A172 (cell line): ENCODE results near the gene POLR3A. TPM values are rescaled to one million over a fixed set of nuclear protein-coding genes. Genes with fewer than 3 reads are reported as not detected.

ENCODE experiments used
- DNase-seq: peaks from one replicate; pipeline ENCODE4 v3.0.0-alpha.2; 2015; ENCODE audit warnings: low spot score
- total RNA-seq: library from RNA; depleted of rRNA; stranded (reverse); fragments of >200 nt; shearing (Covaris generic); gene quantifications from 2 replicates; pipeline ENCODE4 v1.2.3, GENCODE V29; 2014

The POLR3A gene
- total RNA-seq, 1 experiment from 2014 or later = 8.3 TPM

DNA sequence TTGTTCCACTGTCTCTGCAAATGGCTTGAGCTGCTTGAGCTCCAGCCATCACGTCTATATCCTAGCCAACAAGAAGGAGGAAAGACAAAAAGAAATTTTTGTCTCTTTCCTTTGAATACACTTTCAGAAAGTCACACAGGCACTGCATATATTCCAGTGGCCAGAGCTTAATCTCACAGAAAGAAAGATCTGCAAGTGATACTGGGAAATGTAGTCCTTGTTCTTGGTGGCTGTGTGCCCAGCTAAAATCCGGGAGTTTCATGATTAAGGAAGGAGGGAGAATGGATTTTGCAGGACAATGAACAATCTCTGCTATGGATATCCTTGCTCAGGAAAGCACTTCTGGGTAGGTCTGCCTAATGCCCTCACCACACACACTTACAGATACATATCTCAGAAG lies 83.2 kb downstream of the POLR3A start:
- DNase-seq = no peak

DNA sequence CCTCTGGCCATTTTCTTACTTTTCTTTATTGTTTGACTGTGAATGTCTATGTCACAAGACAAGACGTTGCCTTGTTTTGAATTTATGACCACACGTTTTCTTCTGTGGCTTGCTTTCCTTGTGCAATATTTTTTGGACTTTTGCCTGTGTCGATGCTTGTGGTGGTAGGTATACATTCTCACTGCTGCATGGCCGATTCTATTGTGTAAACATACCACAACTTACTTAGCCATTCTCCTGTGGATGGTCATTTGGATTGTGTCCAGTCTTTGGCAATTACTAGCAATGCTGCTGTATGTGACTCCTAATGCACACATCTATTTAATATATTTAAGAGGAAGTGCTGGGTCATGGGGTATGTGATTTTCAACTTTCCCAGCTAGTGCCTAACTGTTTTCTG lies 84.8 kb downstream of the POLR3A start:
- peak; percentile 62 for DNase-seq

DNA sequence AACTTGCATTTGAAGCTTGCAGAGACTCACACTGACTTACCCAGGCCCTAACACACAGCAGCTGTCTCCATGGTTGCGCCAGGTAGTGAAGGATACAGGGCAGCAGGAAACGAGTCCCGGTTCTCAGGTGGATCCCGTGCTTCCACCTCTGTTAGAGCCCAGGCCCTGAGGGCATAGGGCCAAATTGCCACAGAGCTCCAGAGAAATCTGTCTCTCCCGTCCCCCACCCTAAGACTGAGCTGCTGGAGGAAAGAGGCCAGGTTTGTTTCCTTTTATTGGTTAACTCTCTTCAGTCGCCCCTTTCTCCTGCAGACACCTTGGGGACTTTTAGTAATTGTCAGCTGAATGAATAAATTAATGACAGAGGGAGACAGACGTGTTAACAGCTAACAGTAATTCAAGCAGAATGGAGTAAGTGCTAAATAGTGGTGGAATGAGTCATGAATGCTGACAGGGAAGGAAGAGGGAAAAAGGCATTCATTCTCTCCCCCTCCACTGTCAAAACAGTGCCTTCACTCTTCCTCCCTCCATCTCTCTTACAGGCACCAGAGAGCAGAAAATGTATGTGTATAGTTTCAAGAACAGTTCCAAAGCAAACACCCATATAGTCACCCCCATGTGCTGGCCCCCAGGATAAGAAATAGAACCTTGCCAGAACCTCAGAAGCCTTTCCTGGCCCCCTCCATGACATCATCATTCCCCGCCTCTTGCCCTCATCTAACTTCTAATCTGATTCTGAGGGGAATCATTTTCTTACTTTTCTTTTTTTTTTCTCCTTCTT lies 86.0 kb downstream of the POLR3A start:
- peak; percentile 94 for DNase-seq

DNA sequence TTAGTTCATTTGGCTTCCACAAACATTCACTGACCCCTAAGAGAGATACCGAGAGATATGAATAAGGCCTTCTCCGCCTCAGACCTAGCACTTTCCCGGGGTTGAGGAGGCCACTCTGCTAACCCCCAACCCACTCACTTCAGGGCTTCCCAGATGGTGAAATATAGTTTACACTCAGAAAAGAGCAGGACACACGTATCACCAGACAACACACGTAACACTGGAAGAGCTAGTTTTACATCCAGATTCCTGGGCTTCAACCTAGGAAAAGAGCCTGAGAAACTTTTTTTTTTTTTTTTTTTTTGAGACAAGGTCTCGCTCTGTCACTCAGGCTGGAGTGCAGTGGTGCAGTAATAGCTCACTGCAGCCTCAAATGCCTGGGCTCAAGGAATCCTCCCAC lies 87.5 kb downstream of the POLR3A start:
- no peak for DNase-seq

DNA sequence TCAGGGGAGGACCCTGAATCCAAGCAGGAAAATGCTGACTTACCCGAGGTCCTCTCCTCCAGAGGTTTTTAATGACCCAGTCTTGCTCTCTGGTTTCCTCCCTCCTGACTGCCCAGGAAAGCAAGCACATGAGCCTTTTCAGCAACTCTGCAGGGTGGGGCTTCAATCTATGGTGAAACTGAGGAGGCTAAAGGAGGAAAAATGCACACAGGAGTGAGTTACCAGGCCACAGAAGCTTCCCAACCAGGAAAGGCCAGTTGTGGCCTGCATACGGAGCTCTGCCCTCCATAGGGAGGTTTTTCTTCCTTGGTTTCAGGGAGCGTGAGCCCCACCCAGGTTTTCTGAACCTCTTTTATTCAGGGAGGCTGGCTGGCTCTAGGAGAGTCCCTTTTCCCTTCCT lies 88.7 kb downstream of the POLR3A start:
- DNase-seq = no peak

DNA sequence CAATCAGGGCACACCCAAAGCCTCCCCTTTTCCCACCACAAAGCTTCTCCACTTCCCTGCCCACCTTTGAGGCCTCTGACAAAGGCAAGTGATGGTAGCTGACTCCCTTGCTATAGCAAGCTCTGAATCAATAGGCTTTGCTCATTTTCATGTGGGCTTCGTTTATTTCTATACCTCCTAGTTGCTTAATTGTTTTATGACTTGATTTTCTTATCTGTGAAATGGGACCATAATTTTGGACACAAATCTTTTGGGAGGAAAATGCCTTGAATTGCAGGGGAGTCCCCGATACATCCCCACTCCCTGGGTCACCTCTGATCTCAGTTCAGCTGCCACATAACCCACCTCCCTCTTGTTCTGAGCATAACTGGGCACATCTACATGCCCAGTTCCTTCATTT lies 89.1 kb downstream of the POLR3A start:
- DNase-seq = no peak

DNA sequence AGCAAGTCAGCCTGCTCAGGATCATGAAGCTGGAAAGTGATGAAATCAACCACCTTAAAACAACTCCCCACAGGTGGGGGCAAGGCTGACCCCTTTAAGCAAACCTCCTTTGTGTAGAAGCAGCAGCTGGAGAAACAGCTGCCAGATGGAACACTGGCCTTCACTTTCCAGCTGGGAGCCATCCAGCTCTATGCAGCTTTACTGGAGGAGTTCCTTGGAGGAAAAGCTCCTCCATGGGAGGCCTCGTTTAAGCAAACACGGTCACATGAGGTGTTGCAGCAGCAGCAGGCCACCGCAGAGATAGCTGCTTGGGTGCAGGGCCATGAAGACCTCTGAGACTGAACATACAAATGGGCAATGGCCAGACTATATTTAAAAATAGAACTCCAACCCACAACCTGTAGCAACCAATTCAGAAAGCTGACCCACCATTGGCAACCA lies 89.7 kb downstream of the POLR3A start:
- peak; percentile 19 for DNase-seq

DNA sequence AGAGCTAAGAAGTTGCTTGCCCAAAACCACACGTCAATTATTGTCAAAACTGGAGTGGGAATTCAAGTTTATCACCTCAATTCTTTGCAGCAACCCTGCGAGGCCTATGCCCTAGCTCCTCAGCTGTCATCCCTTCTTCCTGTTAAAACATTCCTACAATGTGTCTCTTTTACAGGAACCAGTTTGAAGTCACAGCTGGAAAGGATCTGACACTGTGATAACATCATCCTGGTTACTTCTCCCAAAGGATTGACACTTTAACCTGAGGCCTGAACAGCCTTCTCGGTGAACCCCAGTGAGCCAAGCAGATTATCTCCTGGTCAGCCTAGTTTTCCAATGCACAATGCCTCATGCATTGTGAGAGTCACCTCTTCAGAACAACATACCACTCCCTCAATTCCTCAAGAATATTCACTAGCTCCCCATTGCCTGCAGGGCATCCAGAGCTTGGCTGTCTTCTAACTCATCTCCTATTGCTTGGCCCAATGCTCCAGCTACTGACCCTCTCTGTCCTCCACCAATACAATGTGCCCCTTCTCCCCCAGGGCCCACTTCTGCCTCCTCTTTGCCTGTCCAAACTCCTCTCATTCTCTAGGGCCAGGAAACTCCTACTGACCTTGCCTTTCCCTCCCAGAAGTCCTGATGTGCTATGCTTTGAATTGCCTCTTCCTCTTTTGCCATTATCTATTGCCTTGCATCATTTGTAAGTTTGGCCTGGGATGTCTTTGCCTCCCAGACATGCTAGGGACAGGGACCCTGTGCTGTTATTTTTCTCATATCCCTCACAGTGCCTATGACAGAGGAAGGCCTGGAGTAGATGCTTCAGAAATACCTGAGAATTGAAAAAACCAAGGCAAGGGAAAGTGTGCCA lies 92.4 kb downstream of the POLR3A start:
- no peak for DNase-seq

DNA sequence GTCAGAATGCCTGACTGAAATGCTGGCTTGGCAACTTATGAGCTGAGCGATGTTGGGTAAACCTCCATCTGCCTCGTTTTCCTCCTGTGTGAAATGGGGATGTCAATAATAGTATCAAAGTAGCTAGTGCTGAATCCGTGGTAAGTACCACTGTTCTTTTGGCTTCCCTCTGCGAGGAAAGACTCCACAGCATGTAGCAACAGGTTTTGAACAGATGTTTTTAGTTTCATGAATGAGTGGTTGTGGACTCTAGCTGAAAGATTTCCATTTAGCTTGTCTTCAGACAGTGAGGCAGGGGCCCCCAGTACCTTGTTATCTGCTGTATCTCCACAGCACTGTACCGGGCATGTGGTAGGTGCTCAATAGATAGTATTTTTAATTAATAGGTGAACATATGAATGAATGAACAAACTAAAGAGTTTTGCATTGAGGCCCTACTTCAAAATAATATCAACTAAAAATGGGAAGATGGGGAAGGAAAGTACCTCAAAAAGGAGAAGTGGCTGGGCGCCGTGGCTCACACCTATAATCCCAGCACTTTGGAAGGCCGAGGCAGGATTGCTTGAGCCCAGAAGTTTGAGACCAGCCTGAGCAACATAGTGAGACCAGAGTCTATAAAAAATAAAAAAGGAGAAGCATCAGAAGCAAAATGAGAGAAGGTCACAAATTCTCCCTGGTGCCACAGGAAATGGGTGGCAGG lies 97.1 kb downstream of the POLR3A start:
- DNase-seq = no peak

DNA sequence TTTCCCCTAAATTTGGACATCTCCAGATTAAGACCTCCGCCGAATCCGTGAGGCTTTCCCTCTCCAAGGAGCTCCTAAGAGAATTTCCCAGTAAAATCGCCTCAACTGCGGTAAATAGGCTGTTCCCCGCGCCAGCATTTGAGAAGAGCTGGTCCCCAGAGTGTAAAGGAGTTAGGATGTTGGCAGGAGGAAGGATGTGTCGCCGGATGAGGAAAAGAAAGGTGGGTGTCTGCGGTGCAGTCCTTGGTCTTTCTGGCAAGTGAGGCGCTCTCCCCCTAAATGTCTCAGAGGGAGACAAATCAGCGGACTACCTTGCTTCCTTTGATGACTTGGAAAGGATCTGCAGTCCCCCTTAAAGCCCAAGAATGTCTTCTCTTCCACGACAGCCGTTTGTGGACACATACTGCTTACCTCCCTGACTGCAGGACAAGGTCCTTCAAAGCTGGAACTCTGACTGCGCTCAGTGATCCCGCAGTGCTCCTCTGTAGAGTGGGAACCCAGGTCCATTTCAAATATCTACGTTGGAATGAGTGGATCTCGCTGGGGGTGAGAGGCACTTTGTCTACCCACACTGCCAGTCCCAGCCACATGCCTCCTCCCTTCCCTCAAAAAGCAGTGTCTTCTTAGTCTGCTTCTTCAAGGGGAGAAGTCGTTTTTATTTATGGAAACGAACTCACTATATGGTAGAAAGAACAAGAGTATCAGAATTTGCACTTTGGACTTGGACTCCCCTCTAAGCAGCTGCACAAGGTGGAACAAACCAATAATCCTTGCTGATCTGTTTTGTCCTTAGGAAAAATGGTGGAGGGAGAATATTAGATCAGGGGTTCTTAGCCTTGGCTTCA lies 101.7 kb downstream of the POLR3A start:
- DNase-seq = no peak

DNA sequence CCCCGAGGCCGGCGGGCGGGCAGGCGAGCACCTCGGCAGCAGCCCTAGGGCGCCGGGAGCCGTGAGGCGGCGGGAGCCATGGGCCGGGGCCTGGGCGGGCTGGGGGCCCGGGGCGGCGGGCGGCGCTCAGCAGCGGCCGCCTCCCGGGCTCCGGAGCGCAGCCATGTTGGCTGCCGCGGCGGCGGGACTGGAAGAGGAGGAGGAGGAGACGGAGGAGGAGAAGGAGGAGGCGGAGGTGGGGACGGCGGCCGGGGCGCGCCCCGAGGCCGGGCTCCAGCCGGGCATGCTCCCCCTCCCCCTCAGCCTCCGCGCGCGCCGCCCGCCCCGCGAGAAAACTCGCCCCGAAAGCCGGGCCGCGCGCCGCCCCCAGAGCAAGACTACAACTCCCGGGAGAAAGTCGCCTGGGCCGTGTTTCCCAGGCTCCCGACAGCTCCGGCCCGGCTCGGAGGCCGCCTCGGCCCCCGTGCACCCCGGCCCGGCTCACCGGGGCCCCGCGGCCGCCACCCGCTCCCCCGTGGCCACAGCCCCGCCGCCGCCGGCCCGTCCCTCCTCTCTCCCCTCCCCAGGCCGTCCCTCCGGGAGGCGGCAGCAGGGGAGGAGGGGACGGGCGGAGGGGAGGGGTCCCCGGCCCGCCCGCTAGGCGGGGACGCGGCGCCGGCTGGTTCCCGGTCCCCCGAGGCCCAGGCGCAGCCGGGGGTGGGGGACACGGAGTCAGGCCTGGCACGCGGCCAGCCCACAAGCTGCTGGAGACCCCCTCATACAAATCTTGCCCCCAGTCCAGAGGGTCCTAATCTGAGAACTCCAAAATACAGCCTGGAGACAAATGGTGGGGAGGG lies 102.5 kb downstream of the POLR3A start, which contains the start of gene DLG5:
Gene DLG5, minus strand, starts transcription at position 190 of the 836 bp plus-strand sequence. CDS start 235 bp downstream, outside the sequence.
- DNase-seq = peak; percentile 53

DNA sequence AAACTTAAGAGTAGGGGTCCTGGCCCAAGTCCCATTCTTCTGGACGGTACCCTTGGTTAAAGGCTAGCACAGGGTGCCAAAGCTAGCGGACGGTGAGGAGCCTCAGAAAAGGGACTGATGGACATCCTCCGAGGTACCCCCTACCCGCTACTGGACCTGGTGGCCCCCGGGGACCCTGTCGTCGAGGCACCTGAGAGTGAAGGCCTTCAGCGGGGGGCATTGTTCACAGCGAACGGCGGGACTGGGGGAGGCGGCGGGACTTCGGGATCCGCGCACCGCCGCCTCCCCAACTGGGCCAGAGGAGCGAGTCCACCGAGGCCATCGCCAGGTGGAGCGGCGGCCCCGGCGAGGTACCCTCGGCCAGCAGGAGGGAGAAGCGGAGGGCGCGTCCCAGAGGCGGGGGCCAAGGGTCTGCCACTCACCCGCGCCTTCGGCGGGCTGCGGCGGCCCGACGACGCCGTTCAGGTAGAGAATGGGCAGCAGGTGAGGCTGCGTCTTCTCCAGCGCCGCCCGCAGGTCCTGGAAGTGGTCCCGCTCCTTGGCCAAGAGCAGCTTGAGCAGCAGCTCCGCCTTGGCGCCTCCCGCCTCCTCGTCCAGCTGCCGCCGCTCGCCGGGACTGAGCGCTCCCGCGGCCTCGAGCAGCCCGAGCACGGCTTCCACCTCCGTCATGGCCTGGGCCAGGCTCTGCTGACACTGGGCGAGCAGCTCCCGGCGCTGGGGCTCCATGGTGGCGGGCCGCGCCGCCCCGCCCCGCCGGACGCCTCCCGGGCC lies 103.3 kb downstream of the POLR3A start:
- DNase-seq = peak; percentile 19

DNA sequence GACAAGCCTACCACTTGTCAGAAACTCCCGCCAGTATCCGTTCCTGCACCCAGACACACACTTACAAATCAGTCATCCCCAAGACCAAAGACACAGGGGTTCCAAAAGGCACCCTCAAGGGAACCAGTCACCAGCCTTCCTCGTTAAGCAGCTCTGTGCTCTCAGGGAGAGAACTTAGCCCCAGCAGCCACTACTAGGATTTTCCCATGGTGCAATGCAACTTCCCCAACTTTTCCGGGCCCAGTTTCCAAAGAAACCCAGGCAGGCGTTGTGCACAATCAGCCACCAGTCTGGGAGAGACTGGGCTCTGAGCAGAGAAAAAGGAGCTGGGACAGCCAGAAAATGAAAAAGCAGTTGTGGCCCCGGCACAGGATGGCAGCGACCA lies 103.9 kb downstream of the POLR3A start:
- DNase-seq = no peak

DNA sequence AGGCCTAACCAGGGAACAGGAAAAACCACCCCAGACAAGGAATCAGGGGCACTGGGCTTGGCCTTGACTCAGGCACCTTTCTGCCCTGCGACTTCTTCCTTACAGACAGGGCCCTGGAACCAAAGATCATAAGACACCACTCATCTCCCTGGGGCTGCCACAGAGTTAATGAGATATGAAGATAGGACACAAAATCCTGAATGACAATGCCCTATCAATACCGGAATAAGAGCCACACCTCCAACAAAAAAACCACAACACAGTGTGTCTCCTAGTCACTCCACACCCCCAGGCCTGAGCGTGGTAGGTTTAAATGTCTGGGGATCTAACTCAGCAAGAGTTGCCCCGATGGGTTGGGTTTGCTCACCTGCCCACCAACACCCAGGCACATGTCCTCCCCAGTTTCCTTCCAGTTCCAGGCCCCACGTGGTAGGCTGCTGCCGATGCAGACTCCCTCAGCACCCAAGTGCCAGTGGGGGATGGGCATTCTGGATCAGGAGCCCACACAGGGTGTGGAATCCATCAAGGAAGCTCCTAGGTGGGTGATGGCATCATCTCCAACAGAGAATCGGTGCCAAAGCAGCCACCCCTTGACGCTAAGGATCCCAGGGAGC lies 106.6 kb downstream of the POLR3A start:
- DNase-seq = no peak

DNA sequence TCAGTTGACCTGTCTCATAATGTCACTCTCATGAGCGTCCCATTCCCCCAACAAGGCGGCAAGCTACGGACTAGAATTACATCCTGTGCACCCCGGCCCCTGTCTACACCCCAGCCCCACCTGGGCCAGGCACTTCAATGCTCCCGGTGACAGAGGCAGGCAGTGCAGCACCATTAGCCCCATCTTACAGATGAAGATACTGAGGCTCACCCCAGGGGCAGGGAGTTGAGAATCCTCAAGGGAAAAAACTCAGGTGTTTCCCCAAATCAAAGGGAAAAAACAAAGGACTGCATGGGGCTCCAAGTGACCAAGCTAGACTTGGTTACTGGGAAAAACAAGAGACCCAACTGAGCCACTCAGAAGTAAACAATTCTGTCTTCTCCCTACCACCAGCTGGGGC lies 107.3 kb downstream of the POLR3A start:
- DNase-seq = no peak

DNA sequence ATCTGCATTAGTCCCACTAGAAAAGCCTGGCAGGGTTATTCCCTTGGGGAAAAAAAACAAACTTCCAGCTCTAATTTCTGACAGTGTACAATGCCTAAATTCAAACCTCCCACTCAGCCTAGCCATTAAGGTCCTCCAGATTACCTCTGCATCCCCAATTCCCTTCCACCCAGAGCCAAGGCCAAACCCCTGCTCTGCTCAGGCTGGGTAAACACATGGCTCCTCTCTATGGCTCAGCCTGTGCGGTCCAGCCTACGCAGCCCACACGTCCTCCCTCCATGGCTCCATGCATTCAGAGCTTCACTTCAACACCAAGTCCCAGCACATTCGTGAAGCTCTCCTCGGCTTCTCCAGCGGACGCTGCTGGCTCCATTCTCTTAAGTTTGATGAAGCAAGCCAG lies 107.9 kb downstream of the POLR3A start:
- no peak for DNase-seq

DNA sequence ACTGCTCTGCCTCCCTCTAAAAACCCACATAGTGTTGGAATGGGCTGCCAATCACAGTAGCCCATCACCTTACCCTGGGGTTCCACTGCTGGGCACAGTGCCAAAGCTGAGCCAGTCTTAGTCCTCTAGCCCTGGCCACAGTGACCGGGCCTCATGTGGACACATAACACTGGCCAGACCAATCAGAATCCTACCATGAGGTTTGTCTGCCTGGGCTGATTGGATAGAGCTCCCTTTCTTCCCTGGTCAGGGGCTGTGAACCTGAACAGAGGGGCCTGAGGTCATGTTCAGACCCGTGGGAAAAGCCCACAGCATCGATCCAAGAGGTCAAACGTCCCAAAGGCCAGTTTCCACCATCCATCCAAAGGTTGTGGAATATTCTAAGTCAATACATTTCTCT lies 108.8 kb downstream of the POLR3A start:
- DNase-seq = no peak

DNA sequence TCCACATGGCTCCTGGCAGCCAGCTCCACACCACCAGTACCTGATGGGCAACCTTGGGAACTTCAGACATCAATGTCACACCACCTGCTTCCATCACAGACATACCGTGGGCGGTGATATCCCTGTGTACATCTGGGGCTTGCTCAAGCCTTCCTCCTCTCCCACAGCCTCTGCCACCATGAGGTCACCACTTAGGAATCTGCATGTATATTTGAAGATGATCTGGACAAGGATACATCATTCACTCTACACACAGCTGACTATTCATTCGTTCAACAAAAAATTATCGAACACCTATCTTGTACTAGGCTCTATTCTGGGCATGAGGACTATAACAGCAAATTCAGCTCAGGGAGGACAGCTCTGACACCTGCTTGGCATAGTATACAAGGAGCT lies 109.6 kb downstream of the POLR3A start:
- DNase-seq = peak; percentile 53
